ENCODE results near the gene CNTNAP1. TPM values are rescaled to one million over a fixed set of nuclear protein-coding genes. Genes with fewer than 3 reads are reported as not detected.

Gene CNTNAP1
- total and polyA plus RNA-seq, 8 donors = 0.76 to 13.3 (median 7.6) TPM

- Histone ChIP-seq H3K27ac (no peak overlapping the region), H3K4me1 (no peaks in the 10 kb centered on the region), H3K27me3 (no peaks in the 10 kb centered on the region), H3K4me3 (no peak overlapping the region), H3K9me3 (no peaks in the 10 kb centered on the region), H3K36me3 (peaks cover 84 to 100% (median 99%) of the 10 kb centered on the region in 4 donors)
- intact Hi-C loops (cut with DNase I; ENCODE audit: low total_unique reads) = loop anchor here (10.0 kb wide), 1 partner anchor 245 kb away; no protein-coding TSS in a partner anchor
- 86 to 93% (median 88%) methylated on average over 2 of the region's 2 CpGs for WGBS, 5 donors
- TF ChIP-seq POLR2A (IDR thresholded peaks at IDR 0.05) (no peak), POLR2AphosphoS5 (IDR thresholded peaks at IDR 0.05) (no peak), CTCF (IDR thresholded peaks at IDR 0.05) (no peak), EP300 (IDR thresholded peaks at IDR 0.05) (no peak)
- DNase-seq = no peak
Observed at GRCh38 chr17:42709561-42709960, 27.2 kb downstream of the CNTNAP1 start.

GRCh38 chr17:42720996-42721583 is 38.8 kb downstream of the CNTNAP1 start:
- Histone ChIP-seq H3K4me1 (no peaks in the 10 kb centered on the region), H3K36me3 (peaks cover 69 to 99% (median 97%) of the 10 kb centered on the region in 4 donors), H3K27me3 (no peaks in the 10 kb centered on the region), H3K4me3 (no peak overlapping the region), H3K9me3 (no peaks in the 10 kb centered on the region), H3K27ac (no peak overlapping the region)
- TF ChIP-seq POLR2AphosphoS5 (IDR thresholded peaks at IDR 0.05) (peak in 1 of 3 donors; percentile 38), POLR2A (IDR thresholded peaks at IDR 0.05) (no peak), CTCF (IDR thresholded peaks at IDR 0.05) (peak in 5 of 7 experiments; percentile 33 to 74 (median 63)), EP300 (IDR thresholded peaks at IDR 0.05) (no peak)
- peak in 1 of 2 donors; percentile 90 for DNase-seq
- 0 to 10% (median 4%) methylated on average over 2 of the region's 2 CpGs for WGBS, 5 donors
- intact Hi-C loops (cut with DNase I; ENCODE audit: low total_unique reads) = loop anchor here (5.0 kb wide), 1 partner anchor 36 kb away; no protein-coding TSS in a partner anchor

GRCh38 chr17:42723636-42724035 is 41.3 kb downstream of the CNTNAP1 start:
- H3K9me3 ChIP-seq = no peaks in the 10 kb centered on the region
- H3K4me1 ChIP-seq = no peaks in the 10 kb centered on the region
- H3K4me3 ChIP-seq = no peak overlapping the region
- no peak for DNase-seq
- intact Hi-C loops (cut with DNase I; ENCODE audit: low total_unique reads) = loop anchor here (5.0 kb wide), 1 partner anchor 34 kb away; no protein-coding TSS in a partner anchor
- TF ChIP-seq POLR2A (IDR thresholded peaks at IDR 0.05) (no peak), POLR2AphosphoS5 (IDR thresholded peaks at IDR 0.05) (no peak), EP300 (IDR thresholded peaks at IDR 0.05) (no peak), CTCF (IDR thresholded peaks at IDR 0.05) (no peak)
- H3K27me3 ChIP-seq = no peaks in the 10 kb centered on the region
- peaks cover 72 to 99% (median 97%) of the 10 kb centered on the region in 4 donors for H3K36me3 ChIP-seq
- no peak overlapping the region for H3K27ac ChIP-seq
- 40 to 76% (median 48%) methylated on average over 3 of the region's 3 CpGs for WGBS, 5 donors

GRCh38 chr17:42725143-42725542 is 42.8 kb downstream of the CNTNAP1 start:
- H3K36me3 ChIP-seq = peaks cover 68 to 99% (median 97%) of the 10 kb centered on the region in 4 donors
- no peak for DNase-seq
- intact Hi-C loops (cut with DNase I; ENCODE audit: low total_unique reads) = no loop called here
- H3K4me1 ChIP-seq = no peaks in the 10 kb centered on the region
- TF ChIP-seq CTCF (IDR thresholded peaks at IDR 0.05) = no peak
- TF ChIP-seq EP300 (IDR thresholded peaks at IDR 0.05) = no peak
- no peak for TF ChIP-seq POLR2A (IDR thresholded peaks at IDR 0.05)
- TF ChIP-seq POLR2AphosphoS5 (IDR thresholded peaks at IDR 0.05) = no peak
- no peak overlapping the region for H3K27ac ChIP-seq
- H3K9me3 ChIP-seq = no peaks in the 10 kb centered on the region
- 94 to 98% (median 95%) methylated on average over 6 of the region's 6 CpGs for WGBS, 5 donors
- no peaks in the 10 kb centered on the region for H3K27me3 ChIP-seq
- H3K4me3 ChIP-seq = no peak overlapping the region

Data from stomach (tissue), 9 donors.